ENCODE measurements around the gene PLEKHH3.
A peak's percentile ranks its signal among the peaks of the same experiment; 100 is the strongest.
"Not testable (repeated sequence)": the region's sequence is repeated elsewhere in the genome, so short reads cannot be mapped to it uniquely, and the experiment has no call there.

PLEKHH3 gene

GRCh38 chr17:42647778-42648177 lies 29.0 kb downstream of the PLEKHH3 start:
- Mint-ChIP-seq H3K9me3 (no peaks in the 10 kb centered on the region), H3K27ac (no peak overlapping the region), H3K27me3 (ENCODE audit: low read depth) (peaks cover 14% of the 10 kb centered on the region), H3K4me3 (no peak overlapping the region), H3K4me1 (ENCODE audit: low read depth) (no peaks in the 10 kb centered on the region), H3K36me3 (ENCODE audit: low read depth) (no peaks in the 10 kb centered on the region)

GRCh38 chr17:42642336-42642735 lies 34.5 kb downstream of the PLEKHH3 start:
- Mint-ChIP-seq H3K4me3 (no peak overlapping the region), H3K36me3 (ENCODE audit: low read depth) (no peaks in the 10 kb centered on the region), H3K4me1 (ENCODE audit: low read depth) (no peaks in the 10 kb centered on the region), H3K9me3 (no peaks in the 10 kb centered on the region), H3K27me3 (ENCODE audit: low read depth) (peaks cover 27% of the 10 kb centered on the region), H3K27ac (no peak overlapping the region)

GRCh38 chr17:42640121-42640520 lies 36.7 kb downstream of the PLEKHH3 start:
- Mint-ChIP-seq H3K4me1 (ENCODE audit: low read depth) (no peaks in the 10 kb centered on the region), H3K9me3 (no peaks in the 10 kb centered on the region), H3K27me3 (ENCODE audit: low read depth) (peaks cover 24% of the 10 kb centered on the region), H3K36me3 (ENCODE audit: low read depth) (no peaks in the 10 kb centered on the region), H3K27ac (no peak overlapping the region), H3K4me3 (no peak overlapping the region)

GRCh38 chr17:42639525-42640113 lies 37.2 kb downstream of the PLEKHH3 start:
- Mint-ChIP-seq H3K36me3 (ENCODE audit: low read depth) (no peaks in the 10 kb centered on the region), H3K4me1 (ENCODE audit: low read depth) (no peaks in the 10 kb centered on the region), H3K4me3 (no peak overlapping the region), H3K9me3 (no peaks in the 10 kb centered on the region), H3K27ac (no peak overlapping the region), H3K27me3 (ENCODE audit: low read depth) (peaks cover 24% of the 10 kb centered on the region)

GRCh38 chr17:42632949-42633444 lies 43.8 kb downstream of the PLEKHH3 start:
- H3K4me3 Mint-ChIP-seq, result no peak overlapping the region
- H3K36me3 Mint-ChIP-seq (ENCODE audit: low read depth), result no peaks in the 10 kb centered on the region
- H3K4me1 Mint-ChIP-seq (ENCODE audit: low read depth), result no peaks in the 10 kb centered on the region
- no peaks in the 10 kb centered on the region for H3K9me3 Mint-ChIP-seq
- no peak overlapping the region for H3K27ac Mint-ChIP-seq
- H3K27me3 Mint-ChIP-seq (ENCODE audit: low read depth), result peaks cover 4% of the 10 kb centered on the region

GRCh38 chr17:42629411-42630009 lies 47.3 kb downstream of the PLEKHH3 start:
- Mint-ChIP-seq H3K9me3 (no peaks in the 10 kb centered on the region), H3K4me1 (ENCODE audit: low read depth) (no peaks in the 10 kb centered on the region), H3K27ac (no peak overlapping the region), H3K27me3 (ENCODE audit: low read depth) (peaks cover 4% of the 10 kb centered on the region), H3K4me3 (no peak overlapping the region), H3K36me3 (ENCODE audit: low read depth) (no peaks in the 10 kb centered on the region)

GRCh38 chr17:42627032-42627764 lies 49.6 kb downstream of the PLEKHH3 start:
- not testable (repeated sequence) for H3K27me3 Mint-ChIP-seq (ENCODE audit: low read depth); H3K27ac Mint-ChIP-seq; H3K36me3 Mint-ChIP-seq (ENCODE audit: low read depth); H3K4me3 Mint-ChIP-seq; H3K4me1 Mint-ChIP-seq (ENCODE audit: low read depth); H3K9me3 Mint-ChIP-seq

- Mint-ChIP-seq H3K27ac (no peak overlapping the region), H3K36me3 (ENCODE audit: low read depth) (no peaks in the 10 kb centered on the region), H3K4me3 (no peak overlapping the region), H3K27me3 (ENCODE audit: low read depth) (no peaks in the 10 kb centered on the region), H3K4me1 (ENCODE audit: low read depth) (peaks cover 3% of the 10 kb centered on the region), H3K9me3 (no peaks in the 10 kb centered on the region)
These were observed 52.8 kb downstream of the PLEKHH3 start for GRCh38 chr17:42623732-42624596.

- Mint-ChIP-seq H3K9me3 (no peaks in the 10 kb centered on the region), H3K4me3 (no peak overlapping the region), H3K4me1 (ENCODE audit: low read depth) (peaks cover 9% of the 10 kb centered on the region), H3K27me3 (ENCODE audit: low read depth) (no peaks in the 10 kb centered on the region), H3K27ac (no peak overlapping the region), H3K36me3 (ENCODE audit: low read depth) (no peaks in the 10 kb centered on the region)
These were observed 53.5 kb downstream of the PLEKHH3 start for GRCh38 chr17:42623271-42623670.

- not testable (repeated sequence) for H3K4me3 Mint-ChIP-seq; H3K27me3 Mint-ChIP-seq (ENCODE audit: low read depth); H3K9me3 Mint-ChIP-seq; H3K27ac Mint-ChIP-seq; H3K36me3 Mint-ChIP-seq (ENCODE audit: low read depth)
- H3K4me1 Mint-ChIP-seq (ENCODE audit: low read depth), result peaks cover 13% of the 10 kb centered on the region
These were observed 54.8 kb downstream of the PLEKHH3 start for GRCh38 chr17:42621987-42622386.

GRCh38 chr17:42618442-42619150 lies 58.2 kb downstream of the PLEKHH3 start:
- H3K27me3 Mint-ChIP-seq (ENCODE audit: low read depth), result no peaks in the 10 kb centered on the region
- H3K4me1 Mint-ChIP-seq (ENCODE audit: low read depth), result peaks cover 13% of the 10 kb centered on the region
- no peaks in the 10 kb centered on the region for H3K9me3 Mint-ChIP-seq
- peaks cover 17% of the 10 kb centered on the region for H3K36me3 Mint-ChIP-seq (ENCODE audit: low read depth)
- H3K27ac Mint-ChIP-seq, result peak overlapping the region; percentile 6
- H3K4me3 Mint-ChIP-seq, result no peak overlapping the region

- H3K27ac Mint-ChIP-seq, result no peak overlapping the region
- H3K9me3 Mint-ChIP-seq, result no peaks in the 10 kb centered on the region
- no peak overlapping the region for H3K4me3 Mint-ChIP-seq
- H3K27me3 Mint-ChIP-seq (ENCODE audit: low read depth), result no peaks in the 10 kb centered on the region
- peaks cover 18% of the 10 kb centered on the region for H3K36me3 Mint-ChIP-seq (ENCODE audit: low read depth)
- H3K4me1 Mint-ChIP-seq (ENCODE audit: low read depth), result peaks cover 13% of the 10 kb centered on the region
These were observed 58.8 kb downstream of the PLEKHH3 start for GRCh38 chr17:42617956-42618431.

All from T-helper 1 cell treated with Interleukin-12 subunit alpha and Interleukin-12 subunit beta and Interleukin-4 antibody, amounts not matched to agents 30 μg/mL and 1 μg/mL, for 36 hours (primary cell).